ENCODE measurements around the gene MBTPS1. TPM values are rescaled to one million over a fixed set of nuclear protein-coding genes. Genes with fewer than 3 reads are reported as not detected.

Gene MBTPS1
- total and polyA plus RNA-seq, 9 of the 15 experiments (the other 6 are each of a cell fraction or from before 2014, with no cell fraction given) = 2.8 to 57.6 (median 43.8) TPM

GRCh38 chr16:84138824-84139627 is 22.3 kb upstream of the MBTPS1 start (continued):
- TF ChIP-seq SRSF7 (optimal IDR thresholded peaks at IDR 0.05; ENCODE audit: low read depth, low read length) = no peak
- TF ChIP-seq ZNF316 (IDR thresholded peaks at IDR 0.05) = peak; percentile 80
- no peak for TF ChIP-seq PTBP1 (IDR thresholded peaks at IDR 0.05; ENCODE audit: low read depth, low read length)
- TF ChIP-seq MXI1 (IDR thresholded peaks at IDR 0.05; ENCODE audit: low read depth, low read length) = no peak
- TF ChIP-seq SNAPC5 (CRISPR knock-in tag; IDR thresholded peaks at IDR 0.05) = no peak
- TF ChIP-seq BRF2 (IDR thresholded peaks at IDR 0.05; ENCODE audit: borderline replicate concordance, insufficient read depth, insufficient read length) = no peak
- no peak for TF ChIP-seq ZNF655 (CRISPR knock-in tag; IDR thresholded peaks at IDR 0.05)
- TF ChIP-seq POLR2AphosphoS5 (IDR thresholded peaks at IDR 0.05; ENCODE audit: control insufficient read depth, insufficient read depth, low read depth, low read length) = no peak
- no peak for TF ChIP-seq ELF2 (CRISPR knock-in tag; IDR thresholded peaks at IDR 0.05)
- no peak for TF ChIP-seq E2F1 (CRISPR knock-in tag; IDR thresholded peaks at IDR 0.05)
- TF ChIP-seq NCOA6 (IDR thresholded peaks at IDR 0.05) = no peak
- TF ChIP-seq ZNF561 (CRISPR knock-in tag; conservative IDR thresholded peaks at IDR 0.05) = no peak
- TF ChIP-seq CBX3 (IDR thresholded peaks at IDR 0.05; ENCODE audit: borderline replicate concordance in 1 of 2, low read length in 2 of 2) = no peak; a peak in 1 of 3 replicates
- peak; percentile 35; the same call in 1 of the 2 replicates for TF ChIP-seq ZNF395 (CRISPR knock-in tag; IDR thresholded peaks at IDR 0.05)
- TF ChIP-seq CBX5 (IDR thresholded peaks at IDR 0.05; ENCODE audit: borderline replicate concordance, low read depth) = no peak
- TF ChIP-seq XRCC4 (IDR thresholded peaks at IDR 0.05; ENCODE audit: extremely low read depth, insufficient read depth, insufficient read length) = no peak
- TF ChIP-seq IRF9 (tag; IDR thresholded peaks at IDR 0.05) = peak; percentile 71
- no peak for TF ChIP-seq SMAD1 (IDR thresholded peaks at IDR 0.05; ENCODE audit: low read depth, low read length, partially characterized antibody)
- peak in 1 of 3 experiments; percentile 19; a peak in 1 of 6 replicates for TF ChIP-seq CTCF (IDR thresholded peaks at IDR 0.05 in 2 of 3, conservative IDR thresholded peaks at IDR 0.05 in 1 of 3; ENCODE audit: insufficient read depth in 2 of 3, low read depth in 1 of 3, low read length in 3 of 3)
